22Rv1 (cell line): ENCODE data around the gene NCAM2.

Experiments
- ZFX ChIP-seq: fragments of 450-650 bp; IDR thresholded peaks from 2 replicates; pipeline ENCODE4 v1.6.1; 2017; ENCODE audit warnings: antibody characterized with exemption, borderline replicate concordance
- TF ChIP-seq, protein P1 (sequence below): fragments of 450-650 bp; IDR thresholded peaks from 2 replicates; pipeline ENCODE4 v1.5.1; 2017; ENCODE audit warnings: mild to moderate bottlenecking

DNA sequence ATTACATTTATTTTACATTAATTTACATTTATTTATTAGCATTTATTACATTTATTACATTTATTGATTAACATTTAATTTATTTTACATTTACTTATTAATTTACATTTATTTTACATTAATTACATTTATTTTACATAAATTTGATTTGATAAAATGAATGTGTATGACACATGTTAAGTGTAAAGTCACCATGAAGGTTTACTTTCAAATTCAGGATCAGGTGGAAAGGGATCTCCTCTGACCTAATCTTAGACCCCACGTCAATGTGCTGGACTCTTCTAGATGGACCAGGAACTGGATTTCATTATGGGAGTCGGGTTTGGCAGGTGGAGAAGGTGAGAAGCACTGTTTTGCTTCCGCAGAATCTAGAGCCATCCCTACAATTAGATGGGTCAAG is 76.1 kb downstream of the NCAM2 start:
- TF ChIP-seq, protein P1, sequence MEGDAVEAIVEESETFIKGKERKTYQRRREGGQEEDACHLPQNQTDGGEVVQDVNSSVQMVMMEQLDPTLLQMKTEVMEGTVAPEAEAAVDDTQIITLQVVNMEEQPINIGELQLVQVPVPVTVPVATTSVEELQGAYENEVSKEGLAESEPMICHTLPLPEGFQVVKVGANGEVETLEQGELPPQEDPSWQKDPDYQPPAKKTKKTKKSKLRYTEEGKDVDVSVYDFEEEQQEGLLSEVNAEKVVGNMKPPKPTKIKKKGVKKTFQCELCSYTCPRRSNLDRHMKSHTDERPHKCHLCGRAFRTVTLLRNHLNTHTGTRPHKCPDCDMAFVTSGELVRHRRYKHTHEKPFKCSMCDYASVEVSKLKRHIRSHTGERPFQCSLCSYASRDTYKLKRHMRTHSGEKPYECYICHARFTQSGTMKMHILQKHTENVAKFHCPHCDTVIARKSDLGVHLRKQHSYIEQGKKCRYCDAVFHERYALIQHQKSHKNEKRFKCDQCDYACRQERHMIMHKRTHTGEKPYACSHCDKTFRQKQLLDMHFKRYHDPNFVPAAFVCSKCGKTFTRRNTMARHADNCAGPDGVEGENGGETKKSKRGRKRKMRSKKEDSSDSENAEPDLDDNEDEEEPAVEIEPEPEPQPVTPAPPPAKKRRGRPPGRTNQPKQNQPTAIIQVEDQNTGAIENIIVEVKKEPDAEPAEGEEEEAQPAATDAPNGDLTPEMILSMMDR, result no peak
- no peak for TF ChIP-seq ZFX
